ENCODE data around the gene MAML3. TPM values are rescaled to one million over a fixed set of nuclear protein-coding genes. Genes with fewer than 3 reads are reported as not detected.

The MAML3 gene
- total and polyA plus RNA-seq, 2 of the 13 experiments (the other 11 are each of a cell fraction or from before 2014, with no cell fraction given), result 0.05 to 0.13 TPM

- TF ChIP-seq SUZ12 (IDR thresholded peaks at IDR 0.05; ENCODE audit: low read depth, low read length), result no peak
Measured at GRCh38 chr4:139943277-139943676, 210.7 kb downstream of the MAML3 start (continued).

- Histone ChIP-seq H3K4me2 (ENCODE audit: low read depth, low read length) (no peak overlapping the region), H4K20me1 (ENCODE audit: insufficient read depth, low read length) (no peaks in the 10 kb centered on the region), H3K4me3 (replicated peaks in 1 of 3; ENCODE audit: insufficient read depth in 1 of 3, low read depth in 2 of 3, low read length in 3 of 3) (no peak overlapping the region), H3K79me2 (ENCODE audit: insufficient read depth, low read length) (no peaks in the 10 kb centered on the region), H3K36me3 (replicated peaks in 1 of 2; ENCODE audit: control insufficient read depth in 1 of 2, insufficient read depth in 2 of 2, low read length in 2 of 2) (no peaks in the 10 kb centered on the region), H3K27me3 (ENCODE audit: control insufficient read depth in 1 of 2, insufficient read depth in 2 of 2, low read length in 2 of 2) (no peaks in the 10 kb centered on the region; a peak in 1 of 5 replicates), H3K9me3 (ENCODE audit: low read length) (no peaks in the 10 kb centered on the region), H3K27ac (ENCODE audit: extremely low read length, insufficient read depth, low read length) (no peak overlapping the region), H3K4me1 (ENCODE audit: insufficient read depth, low read length) (no peaks in the 10 kb centered on the region), H3K9ac (ENCODE audit: insufficient read depth, low read depth, low read length) (no peak overlapping the region), H2AFZ (ENCODE audit: low read length) (no peak overlapping the region)
- BruUV-seq (replicated peaks), result no TSS peak
- CTCF ChIA-PET (ENCODE audit: low intra/inter-chr PET ratio, low total read pairs), result no interaction called here
- WGBS (ENCODE audit: low lambda C conversion rate), result 46% methylated on average over 3 of the region's 3 CpGs
- no peak for DNase-seq (ENCODE audit: low spot score)
- no peak for ATAC-seq
- in situ Hi-C loops (cut with HindIII; ENCODE audit: extremely low pct_ligation_motif_present, low pct_unique_long_range_greater_than_20kb) (no loop called here), intact Hi-C loops (cut with micrococcal nuclease; ENCODE audit: unreplicated experiment) (no loop called here)
- POLR2A ChIA-PET, result no interaction called here
- FAIRE-seq, result no peak
- TF ChIP-seq ZNF709 (CRISPR knock-in tag; IDR thresholded peaks at IDR 0.05) (no peak), MLX (CRISPR knock-in tag; IDR thresholded peaks at IDR 0.05) (no peak), MEIS2 (CRISPR knock-in tag; IDR thresholded peaks at IDR 0.05) (no peak), RBM22 (optimal IDR thresholded peaks at IDR 0.05; ENCODE audit: low read length) (no peak)
Measured at GRCh38 chr4:139942241-139942640, 211.7 kb downstream of the MAML3 start.

DNA sequence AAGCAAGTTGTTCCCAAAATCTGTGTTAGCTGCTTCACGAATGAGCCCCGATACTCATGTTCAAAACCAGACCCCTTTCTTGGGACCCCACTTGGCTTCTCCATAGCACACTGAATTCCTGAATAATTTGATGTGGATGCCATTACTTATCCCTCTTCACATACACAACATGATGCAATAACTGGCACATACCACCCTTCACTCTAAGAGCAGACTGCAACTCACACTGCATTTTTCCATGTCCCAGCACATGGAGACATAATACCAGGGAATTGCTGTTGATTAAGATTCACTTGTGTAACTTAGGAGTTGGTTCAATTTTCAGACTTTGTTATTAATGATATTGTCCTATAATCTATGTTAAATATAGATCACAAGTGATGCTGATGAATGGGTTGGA lies 213.4 kb downstream of the MAML3 start:
- Histone ChIP-seq H3K4me1 (ENCODE audit: insufficient read depth, low read length) (no peaks in the 10 kb centered on the region), H3K27ac (ENCODE audit: extremely low read length, insufficient read depth, low read length) (no peak overlapping the region), H4K20me1 (ENCODE audit: insufficient read depth, low read length) (no peaks in the 10 kb centered on the region), H3K4me2 (ENCODE audit: low read depth, low read length) (no peak overlapping the region), H3K79me2 (ENCODE audit: insufficient read depth, low read length) (no peaks in the 10 kb centered on the region), H3K9ac (ENCODE audit: insufficient read depth, low read depth, low read length) (no peak overlapping the region), H3K4me3 (replicated peaks in 1 of 3; ENCODE audit: insufficient read depth in 1 of 3, low read depth in 2 of 3, low read length in 3 of 3) (no peak overlapping the region), H3K36me3 (replicated peaks in 1 of 2; ENCODE audit: control insufficient read depth in 1 of 2, insufficient read depth in 2 of 2, low read length in 2 of 2) (no peaks in the 10 kb centered on the region), H3K9me3 (ENCODE audit: low read length) (no peaks in the 10 kb centered on the region), H2AFZ (ENCODE audit: low read length) (no peak overlapping the region), H3K27me3 (ENCODE audit: control insufficient read depth in 1 of 2, insufficient read depth in 2 of 2, low read length in 2 of 2) (no peaks in the 10 kb centered on the region; a peak in 1 of 5 replicates)
- 82% methylated on average over 2 of the region's 2 CpGs for WGBS (ENCODE audit: low lambda C conversion rate)
- no peak for TF ChIP-seq ZNF788 (CRISPR knock-in tag; IDR thresholded peaks at IDR 0.05; ENCODE audit: borderline replicate concordance)
- TF ChIP-seq MTF2 (CRISPR knock-in tag; IDR thresholded peaks at IDR 0.05; ENCODE audit: borderline replicate concordance), result no peak
- TF ChIP-seq CEBPB (IDR thresholded peaks at IDR 0.05; ENCODE audit: borderline replicate concordance, low read depth, low read length), result peak; percentile 60; the same call in 1 of the 2 replicates
- no peak for TF ChIP-seq ZNF781 (CRISPR knock-in tag; IDR thresholded peaks at IDR 0.05; ENCODE audit: borderline replicate concordance, not compliant biosample characterization)
- no peak for TF ChIP-seq ZNF740 (CRISPR knock-in tag; IDR thresholded peaks at IDR 0.05)
- in situ Hi-C loops (cut with HindIII; ENCODE audit: extremely low pct_ligation_motif_present, low pct_unique_long_range_greater_than_20kb), result no loop called here
- FAIRE-seq (no peak), ATAC-seq (no peak), DNase-seq (ENCODE audit: low spot score) (no peak)
- ChIA-PET POLR2A (no interaction called here), CTCF (ENCODE audit: low intra/inter-chr PET ratio, low total read pairs) (no interaction called here)
- no TSS peak for BruUV-seq (replicated peaks)
- intact Hi-C loops (cut with micrococcal nuclease; ENCODE audit: unreplicated experiment), result no loop called here

Measured in HepG2 (cell line).